HCT116 (cell line): ENCODE results near the gene CTNND2. TPM values are rescaled to one million over a fixed set of nuclear protein-coding genes. Genes with fewer than 3 reads are reported as not detected.

ENCODE experiments used
- ATAC-seq: fragments of 200-7000 bp; cut with Tn5 transposase; 2 replicates; pipeline ENCODE4 v1.9.1; 2020; ENCODE audit warnings: mild to moderate bottlenecking, moderate library complexity
- BruUV-seq: library from RNA; stranded (reverse); fragments of 400-500 nt; replicated peaks from 2 replicates; lab custom pipeline; 2021; lab: Mats Ljungman, UMichigan
- CTCF ChIA-PET: fragments of 300-600 bp; sonication (Branson Sonifier 250); formaldehyde crosslinking; loops from one replicate; lab custom pipeline; 2021; ENCODE audit warnings: antibody characterized with exemption; lab: Charles Lee
- POLR2A ChIA-PET: fragments of 300-600, 350-600 bp; sonication (Branson Sonifier 250); formaldehyde crosslinking; loops from one replicate; lab custom pipeline; 2021; ENCODE audit warnings: antibody characterized with exemption; lab: Charles Lee
- RAD21 ChIA-PET, 2 experiments: fragments of 300-600 bp; sonication (Branson Sonifier 250); formaldehyde crosslinking; loops; one replicate each; lab custom pipeline; 2023; ENCODE audit warnings: low total read pairs in 2 of 2; ENCODE audit not compliant: uncharacterized antibody in 2 of 2, unreplicated experiment in 2 of 2, low non-redundant PET in 1 of 2; lab: Charles Lee
- DNase-seq: peaks from one replicate; pipeline ENCODE4 v3.0.0-alpha.2; 2010; ENCODE audit warnings: low read depth, low spot score
- H2AFZ ChIP-seq: fragments of 200-600 bp; shearing (Covaris generic), sonication (generic); 2 replicates; pipeline ENCODE4 v1.6.1; 2017; ENCODE audit warnings: low read depth, mixed run types, mixed read lengths, antibody characterized with exemption, low read length; ENCODE audit not compliant: poor library complexity, severe bottlenecking
- H3K27ac ChIP-seq: 2 replicates; pipeline ENCODE4 v1.5.1; 2012; ENCODE audit warnings: low read depth, low read length
- H3K27me3 ChIP-seq: fragments of 200-600 bp; sonication (generic); 2 replicates; pipeline ENCODE4 v1.6.1; 2016; ENCODE audit warnings: mixed run types, low read length, mixed read lengths; ENCODE audit not compliant: insufficient read depth
- H3K36me3 ChIP-seq, 2 experiments: fragments of 200-500 bp in 1 of 2; fragments of 200-600 bp in 1 of 2; sonication (Bioruptor generic) in 1 of 2; sonication (generic) in 1 of 2; 2 replicates each; pipeline versions ENCODE4 v1.5.1 to v1.6.1; 2014 to 2016; ENCODE audit warnings: low read length in 2 of 2, inconsistent platforms in 1 of 2, mixed read lengths in 1 of 2, mixed run types in 1 of 2; ENCODE audit not compliant: insufficient read depth in 2 of 2, control insufficient read depth in 1 of 2
- H3K4me1 ChIP-seq, 2 experiments: fragments of 200-600 bp in 1 of 2; sonication (generic) in 1 of 2; 2 replicates each; pipeline versions ENCODE4 v1.5.1 to v1.6.1; 2012 to 2017; ENCODE audit warnings: low read length in 2 of 2, inconsistent platforms in 1 of 2, mild to moderate bottlenecking in 1 of 2, mixed read lengths in 1 of 2, mixed run types in 1 of 2, moderate library complexity in 1 of 2; ENCODE audit not compliant: insufficient read depth in 2 of 2, control insufficient read depth in 1 of 2
- H3K4me2 ChIP-seq: fragments of 200-600 bp; sonication (generic); 2 replicates; pipeline ENCODE4 v1.6.1; 2017; ENCODE audit warnings: mixed run types, low read length, mixed read lengths
- H3K4me3 ChIP-seq, 2 experiments: fragments of 200-600 bp in 1 of 2; sonication (generic) in 1 of 2; replicated peaks in 1 of 2; 2 replicates each; pipeline ENCODE4 v1.5.1; 2011 to 2016; ENCODE audit warnings: low read length in 2 of 2, control low read depth in 1 of 2, low read depth in 1 of 2, mild to moderate bottlenecking in 1 of 2, mixed read lengths in 1 of 2, mixed run types in 1 of 2
- H3K79me2 ChIP-seq: fragments of 200-600 bp; sonication (generic); 2 replicates; pipeline ENCODE4 v1.6.1; 2017; ENCODE audit warnings: mild to moderate bottlenecking, mixed run types, low read length, moderate library complexity, mixed read lengths; ENCODE audit not compliant: insufficient read depth
- H3K9ac ChIP-seq: fragments of 200-600 bp; sonication (generic); 2 replicates; pipeline ENCODE4 v1.6.1; 2016; ENCODE audit warnings: low read length, mixed read lengths
- H3K9me2 ChIP-seq: fragments of 200-600 bp; sonication (generic), shearing (Covaris generic); 2 replicates; pipeline ENCODE4 v1.6.1; 2017; ENCODE audit warnings: mixed run types, mild to moderate bottlenecking, moderate library complexity; ENCODE audit not compliant: insufficient read depth
- H3K9me3 ChIP-seq, 2 experiments: fragments of 200-500 bp in 1 of 2; fragments of 200-600 bp in 1 of 2; sonication (Bioruptor generic) in 1 of 2; sonication (generic) in 1 of 2; 2 replicates each; pipeline ENCODE4 v1.6.1; 2014 to 2017; ENCODE audit warnings: low read length in 2 of 2, mixed read lengths in 2 of 2, inconsistent platforms in 1 of 2, low read depth in 1 of 2, mild to moderate bottlenecking in 1 of 2, mixed run types in 1 of 2, moderate library complexity in 1 of 2; ENCODE audit not compliant: control insufficient read depth in 1 of 2, insufficient read depth in 1 of 2
- H4K20me1 ChIP-seq: fragments of 200-600 bp; sonication (generic), shearing (Covaris generic); 2 replicates; pipeline ENCODE4 v1.6.1; 2017; ENCODE audit warnings: mixed run types, mild to moderate bottlenecking, moderate library complexity; ENCODE audit not compliant: insufficient read depth
- CBX3 ChIP-seq: IDR thresholded peaks from 2 replicates; pipeline ENCODE4 v1.6.1; 2012; ENCODE audit warnings: low read depth
- JUND ChIP-seq: IDR thresholded peaks from 2 replicates; pipeline ENCODE4 v1.6.1; 2012
- POLR2A ChIP-seq: IDR thresholded peaks from 2 replicates; pipeline ENCODE4 v1.7.0; 2011; ENCODE audit warnings: borderline replicate concordance; ENCODE audit not compliant: insufficient read depth, insufficient read length; ENCODE audit errors: extremely low read depth
- RAD21 ChIP-seq: IDR thresholded peaks from 2 replicates; pipeline ENCODE4 v1.6.1; 2012; ENCODE audit warnings: low read depth, mild to moderate bottlenecking
- REST ChIP-seq: IDR thresholded peaks from 2 replicates; pipeline ENCODE4 v1.6.1; 2012; ENCODE audit warnings: low read depth
- YY1 ChIP-seq: IDR thresholded peaks from 2 replicates; pipeline ENCODE4 v1.6.1; 2011; ENCODE audit warnings: low read length, low read depth, moderate library complexity, mild to moderate bottlenecking; ENCODE audit not compliant: insufficient replicate concordance; ENCODE audit errors: extremely low read depth
- ZFX ChIP-seq: fragments of 450-650 bp; IDR thresholded peaks from 2 replicates; pipeline ENCODE4 v1.6.1; 2017
- ZNF274 ChIP-seq: fragments of 200-500 bp; sonication (Bioruptor generic); IDR thresholded peaks from 2 replicates; pipeline ENCODE4 v1.6.1; 2014; ENCODE audit warnings: mild to moderate bottlenecking, low read depth, low read length, inconsistent platforms
- intact Hi-C: fragments of 100-400 bp; cut with micrococcal nuclease; formaldehyde crosslinking; loops from 2 replicates; pipeline ENCODE4 v1.10.0; 2022
- total RNA-seq: library from RNA; stranded (reverse); gene quantifications from one replicate; pipeline ENCODE4 v1.2.1, GENCODE V29; 2021; ENCODE audit not compliant: unreplicated experiment
- TF ChIP-seq, protein P1 (sequence below): IDR thresholded peaks from 2 replicates; pipeline ENCODE4 v1.6.1; 2011; ENCODE audit warnings: mild to moderate bottlenecking, low read length, moderate library complexity; ENCODE audit not compliant: insufficient replicate concordance; ENCODE audit errors: extremely low read depth

Gene CTNND2
- total RNA-seq, 1 experiment from 2014 or later, result not detected

DNA sequence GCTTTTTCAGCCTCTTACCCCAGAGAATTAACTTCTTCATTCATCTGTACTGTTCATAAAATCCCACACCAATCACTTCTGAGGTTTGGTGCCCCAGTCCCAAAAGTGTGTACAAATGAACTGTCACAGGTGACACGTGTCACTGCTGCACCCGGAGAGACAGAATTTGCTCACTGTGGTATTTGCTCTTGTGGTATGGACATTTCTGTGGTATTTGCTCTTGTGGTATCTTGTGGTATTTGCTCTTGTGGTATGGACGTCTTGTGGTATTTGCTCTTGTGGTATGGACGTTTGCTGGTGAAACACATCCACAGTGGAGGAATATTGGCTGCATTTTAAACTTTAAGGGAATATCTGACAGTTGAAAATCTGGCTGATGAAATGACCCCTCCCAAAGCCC lies 928.3 kb downstream of the CTNND2 start (continued):
- TF ChIP-seq, protein P1, sequence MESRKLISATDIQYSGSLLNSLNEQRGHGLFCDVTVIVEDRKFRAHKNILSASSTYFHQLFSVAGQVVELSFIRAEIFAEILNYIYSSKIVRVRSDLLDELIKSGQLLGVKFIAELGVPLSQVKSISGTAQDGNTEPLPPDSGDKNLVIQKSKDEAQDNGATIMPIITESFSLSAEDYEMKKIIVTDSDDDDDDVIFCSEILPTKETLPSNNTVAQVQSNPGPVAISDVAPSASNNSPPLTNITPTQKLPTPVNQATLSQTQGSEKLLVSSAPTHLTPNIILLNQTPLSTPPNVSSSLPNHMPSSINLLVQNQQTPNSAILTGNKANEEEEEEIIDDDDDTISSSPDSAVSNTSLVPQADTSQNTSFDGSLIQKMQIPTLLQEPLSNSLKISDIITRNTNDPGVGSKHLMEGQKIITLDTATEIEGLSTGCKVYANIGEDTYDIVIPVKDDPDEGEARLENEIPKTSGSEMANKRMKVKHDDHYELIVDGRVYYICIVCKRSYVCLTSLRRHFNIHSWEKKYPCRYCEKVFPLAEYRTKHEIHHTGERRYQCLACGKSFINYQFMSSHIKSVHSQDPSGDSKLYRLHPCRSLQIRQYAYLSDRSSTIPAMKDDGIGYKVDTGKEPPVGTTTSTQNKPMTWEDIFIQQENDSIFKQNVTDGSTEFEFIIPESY, result no peak

GRCh38 chr5:10974850-10975249 lies 929.4 kb downstream of the CTNND2 start:
- TF ChIP-seq POLR2A, result no peak
- no peak for TF ChIP-seq REST
- TF ChIP-seq ZFX, result no peak
- no peak for TF ChIP-seq JUND
- TF ChIP-seq YY1, result no peak
- TF ChIP-seq RAD21, result no peak
- no peak for TF ChIP-seq CBX3
- no peak for TF ChIP-seq ZNF274
- Histone ChIP-seq H4K20me1 (no peaks in the 10 kb centered on the region), H3K79me2 (no peaks in the 10 kb centered on the region), H2AFZ (no peak overlapping the region), H3K9me3 (no peaks in the 10 kb centered on the region), H3K4me1 (no peaks in the 10 kb centered on the region), H3K27me3 (peaks cover 74% of the 10 kb centered on the region), H3K27ac (no peak overlapping the region), H3K9me2 (no peaks in the 10 kb centered on the region), H3K4me3 (no peak overlapping the region), H3K4me2 (no peak overlapping the region), H3K36me3 (no peaks in the 10 kb centered on the region), H3K9ac (no peak overlapping the region)
- RAD21 ChIA-PET, result no interaction called here
- CTCF ChIA-PET, result no interaction called here
- BruUV-seq, result no TSS peak
- no peak for ATAC-seq
- intact Hi-C loops, result no loop called here
- POLR2A ChIA-PET, result no interaction called here
- DNase-seq, result no peak
